HL-60 (cell line): Measurements from ENCODE around the gene ROGDI.

Source experiments
- CTCF ChIP-seq: IDR thresholded peaks from one replicate; pipeline ENCODE4 v1.5.1; 2011; ENCODE audit warnings: low read length, control low read depth, inconsistent platforms; ENCODE audit not compliant: insufficient read depth
- POLR2AphosphoS5 ChIP-seq: IDR thresholded peaks from 2 replicates; pipeline ENCODE4 v1.6.1; 2012; ENCODE audit warnings: low read depth

GRCh38 chr16:4783251-4783950, 19.0 kb downstream of the ROGDI start:
- TF ChIP-seq CTCF: no peak
- TF ChIP-seq POLR2AphosphoS5: no peak
